Right lobe of liver (tissue), 6 donors: Measurements from ENCODE around the gene OXT. TPM values are rescaled to one million over a fixed set of nuclear protein-coding genes. Genes with fewer than 3 reads are reported as not detected.

Experiments used
- ATAC-seq, 4 donors: fragments of 200-7000 bp; cut with Tn5 transposase; one replicate each; pipeline ENCODE4 v1.9.1; 2020; ENCODE audit warnings: mild to moderate bottlenecking in 4 of 4, moderate library complexity in 4 of 4
- DNase-seq, 3 donors: peaks; one replicate each; pipeline ENCODE4 v3.0.0-alpha.2; 2020
- H3K27ac ChIP-seq, 3 donors: fragments of 200-600 bp; one replicate each; pipeline ENCODE4 v1.8.0; 2022
- H3K27me3 ChIP-seq, 2 donors: fragments of 200-600 bp; one replicate each; pipeline ENCODE4 v1.8.0; 2022
- H3K36me3 ChIP-seq, 4 donors: fragments of 200-600 bp; sonication (generic) in 1 of 4; one replicate each; pipeline versions ENCODE4 v1.5.1 to v1.8.0; 2017 to 2022; ENCODE audit warnings: control low read depth in 1 of 4
- H3K4me1 ChIP-seq, 4 donors: fragments of 200-600 bp; sonication (generic) in 1 of 4; one replicate each; pipeline versions ENCODE4 v1.5.1 to v1.8.0; 2017 to 2022; ENCODE audit warnings: control low read depth in 1 of 4
- H3K4me3 ChIP-seq, 3 donors: fragments of 200-600 bp; one replicate each; pipeline ENCODE4 v1.8.0; 2022
- H3K9me3 ChIP-seq, 4 donors: fragments of 200-600 bp; sonication (generic) in 1 of 4; one replicate each; pipeline versions ENCODE4 v1.5.1 to v1.8.0; 2017 to 2022; ENCODE audit warnings: control low read depth in 1 of 4
- POLR2A ChIP-seq: fragments of 450-650 bp; IDR thresholded peaks from one replicate; pipeline ENCODE4 v1.6.1; 2017; ENCODE audit warnings: antibody characterized with exemption, mild to moderate bottlenecking
- WGBS: methylation state at CpG from one replicate; pipeline ENCODE4 v1.1.6; 2018; ENCODE audit warnings: low coverage, low lambda C conversion rate; ENCODE audit not compliant: insufficient coverage; ENCODE audit errors: missing lambda C conversion rate; 5-methylcytosine and 5-hydroxymethylcytosine counted together
- intact Hi-C, 2 donors: fragments of 100-400 bp; cut with DNase I; formaldehyde crosslinking; loops; one replicate each; pipeline versions ENCODE4 v1.11.2 to v1.14.1; 2022
- total RNA-seq, 6 experiments: library from RNA; depleted of rRNA in 2 of 6; stranded (reverse); fragments of >200 nt in 2 of 6; fragmentation: NEBNext Ultra II Directional in 3 of 6; extraction: Animal tissue kit (Norgen Biotek cat#: 25700) in 3 of 6; gene quantifications; one replicate each; pipeline versions ENCODE4 v1.1.0 to v1.2.4, GENCODE V29; 2016 to 2023
- TF ChIP-seq, protein P1 (sequence below), 4 donors: fragments of 200-600 bp in 3 of 4; fragments of 450-650 bp in 1 of 4; IDR thresholded peaks; one replicate each; pipeline versions ENCODE4 v1.5.1 to v1.8.0; 2016 to 2022; ENCODE audit warnings: antibody characterized with exemption in 4 of 4, mild to moderate bottlenecking in 2 of 4
- donor health status: DM: no; HTN: yes; CAD: no.
- donor health status: DM: no; HTN: no; CAD: no.
- donor health status: DM: no; HTN: no; CAD: no.
- donor health status: DM: no; HTN: yes; CAD: no.
- donor health status: DM: no; HTN: yes; CAD: no.

Gene OXT
- total RNA-seq, 6 experiments from 2014 or later, result 1.8 to 41.2 (median 7.0) TPM

DNA sequence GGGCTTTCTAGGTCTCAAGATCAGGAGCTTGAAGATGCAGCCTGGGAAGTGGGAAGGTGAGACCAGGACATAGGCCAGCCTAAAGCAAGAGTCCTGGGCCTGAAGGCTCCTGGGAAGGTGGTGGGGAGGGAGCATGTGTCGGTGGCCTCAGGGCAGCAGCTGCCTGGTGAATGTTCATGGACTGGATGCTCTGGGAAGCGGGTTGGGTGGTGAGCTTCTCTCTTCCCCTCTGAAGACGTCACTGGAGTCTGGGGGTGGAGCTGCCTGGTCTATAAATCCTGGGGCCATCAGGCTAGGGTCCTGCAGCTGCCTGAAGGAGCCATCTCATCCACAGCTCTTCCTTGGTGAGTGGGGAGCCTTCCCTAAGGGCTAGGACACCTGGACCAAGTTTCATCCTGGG lies 28.1 kb upstream of the OXT start, which contains the start of gene GNRH2:
GNRH2 (plus strand) TSS at position 301 of the 400 bp plus-strand sequence. CDS start 793 bp downstream, outside the sequence.
- peaks cover 0 to 25% (median 5%) of the 10 kb centered on the region in 4 donors for H3K4me1 ChIP-seq
- intact Hi-C loops, result loop anchor here in 1 of 2 donors (10.0 kb wide), 1 partner anchor 71 kb away; no protein-coding TSS in a partner anchor
- H3K27me3 ChIP-seq, result no peaks in the 10 kb centered on the region
- H3K36me3 ChIP-seq, result peaks cover 0 to 13% (median 2%) of the 10 kb centered on the region in 4 donors
- no CpG with 5 or more reads among the region's 3 CpGs for WGBS
- peak within 1 kb of the TSS in 1 of 3 donors; percentile 31 for H3K4me3 ChIP-seq
- peak within 1 kb of the TSS in 2 of 3 donors; percentile 50 to 83 for H3K27ac ChIP-seq
- no peak for DNase-seq
- no peak for TF ChIP-seq POLR2A
- TF ChIP-seq, protein P1, sequence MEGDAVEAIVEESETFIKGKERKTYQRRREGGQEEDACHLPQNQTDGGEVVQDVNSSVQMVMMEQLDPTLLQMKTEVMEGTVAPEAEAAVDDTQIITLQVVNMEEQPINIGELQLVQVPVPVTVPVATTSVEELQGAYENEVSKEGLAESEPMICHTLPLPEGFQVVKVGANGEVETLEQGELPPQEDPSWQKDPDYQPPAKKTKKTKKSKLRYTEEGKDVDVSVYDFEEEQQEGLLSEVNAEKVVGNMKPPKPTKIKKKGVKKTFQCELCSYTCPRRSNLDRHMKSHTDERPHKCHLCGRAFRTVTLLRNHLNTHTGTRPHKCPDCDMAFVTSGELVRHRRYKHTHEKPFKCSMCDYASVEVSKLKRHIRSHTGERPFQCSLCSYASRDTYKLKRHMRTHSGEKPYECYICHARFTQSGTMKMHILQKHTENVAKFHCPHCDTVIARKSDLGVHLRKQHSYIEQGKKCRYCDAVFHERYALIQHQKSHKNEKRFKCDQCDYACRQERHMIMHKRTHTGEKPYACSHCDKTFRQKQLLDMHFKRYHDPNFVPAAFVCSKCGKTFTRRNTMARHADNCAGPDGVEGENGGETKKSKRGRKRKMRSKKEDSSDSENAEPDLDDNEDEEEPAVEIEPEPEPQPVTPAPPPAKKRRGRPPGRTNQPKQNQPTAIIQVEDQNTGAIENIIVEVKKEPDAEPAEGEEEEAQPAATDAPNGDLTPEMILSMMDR (IDR thresholded peaks at IDR 0.05), result no peak
- no peaks in the 10 kb centered on the region for H3K9me3 ChIP-seq
- ATAC-seq, result no peak

DNA sequence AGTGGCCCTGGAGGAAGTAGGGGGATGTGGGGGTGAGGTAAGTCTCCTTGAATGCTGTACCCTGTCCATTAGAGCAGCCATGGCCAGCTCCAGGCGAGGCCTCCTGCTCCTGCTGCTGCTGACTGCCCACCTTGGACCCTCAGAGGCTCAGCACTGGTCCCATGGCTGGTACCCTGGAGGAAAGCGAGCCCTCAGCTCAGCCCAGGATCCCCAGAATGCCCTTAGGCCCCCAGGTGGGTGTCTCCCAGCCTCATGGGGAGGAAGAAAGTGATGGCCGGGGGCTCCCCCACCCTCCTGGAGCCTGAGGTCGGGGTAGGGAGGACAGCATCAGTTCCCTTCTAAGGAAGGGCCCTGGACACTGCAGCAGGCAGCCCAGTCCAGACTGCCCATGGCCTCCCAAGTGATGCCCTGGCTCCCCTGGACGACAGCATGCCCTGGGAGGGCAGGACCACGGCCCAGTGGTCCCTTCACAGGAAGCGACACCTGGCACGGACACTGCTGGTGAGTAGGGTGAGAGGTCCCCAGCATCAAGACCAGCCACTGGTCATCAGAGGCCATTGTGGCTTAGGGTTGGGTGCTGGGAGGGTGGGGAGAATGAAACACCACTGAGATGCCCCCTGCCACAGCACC lies 27.0 kb upstream of the OXT start:
- Histone ChIP-seq H3K36me3 (peaks cover 0 to 21% (median 9%) of the 10 kb centered on the region in 4 donors), H3K4me1 (peaks cover 0 to 27% (median 5%) of the 10 kb centered on the region in 4 donors), H3K27me3 (no peaks in the 10 kb centered on the region), H3K4me3 (no peak overlapping the region), H3K27ac (no peak overlapping the region), H3K9me3 (no peaks in the 10 kb centered on the region)
- no peak for DNase-seq
- intact Hi-C loops, result loop anchor here in 1 of 2 donors (10.0 kb wide), 1 partner anchor 70 kb away; no protein-coding TSS in a partner anchor
- no CpG with 5 or more reads among the region's 8 CpGs for WGBS
- TF ChIP-seq, protein P1 (IDR thresholded peaks at IDR 0.05), result no peak
- no peak for TF ChIP-seq POLR2A
- ATAC-seq, result no peak

DNA sequence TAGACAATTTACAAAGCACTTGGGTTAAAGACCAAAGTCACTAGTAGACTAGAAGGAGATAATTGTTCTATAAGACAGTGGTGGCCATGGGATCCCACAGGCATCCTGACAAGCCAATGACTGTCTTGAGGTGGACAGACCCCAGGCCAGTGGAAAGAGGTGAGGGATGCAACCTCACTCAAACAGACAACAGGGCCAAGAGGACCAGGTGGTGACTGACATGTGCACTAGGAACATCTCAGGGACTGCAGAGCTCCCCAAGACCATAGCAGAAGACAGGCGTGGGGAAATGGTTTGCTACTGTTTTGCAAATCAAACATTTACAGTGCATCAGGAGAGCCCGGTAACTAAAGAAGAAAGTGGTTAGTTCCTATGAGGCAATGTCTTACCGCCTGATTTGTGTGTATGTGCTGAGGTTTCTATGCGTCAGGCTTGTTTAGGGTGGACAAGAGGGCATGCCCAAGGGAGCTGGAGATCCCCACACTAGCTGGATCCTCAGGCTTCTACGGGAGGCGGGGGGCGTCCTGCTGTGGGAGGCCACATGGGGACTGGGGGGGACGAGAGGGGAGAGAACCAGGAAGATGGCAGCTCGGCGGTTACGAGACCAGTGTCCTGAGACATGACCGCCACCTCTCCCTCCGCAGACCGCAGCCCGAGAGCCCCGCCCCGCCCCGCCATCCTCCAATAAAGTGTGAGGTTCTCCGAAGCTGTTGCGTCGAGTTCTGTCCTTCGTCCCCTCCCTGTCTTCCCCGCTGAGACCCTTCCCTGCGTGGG lies 26.2 kb upstream of the OXT start:
- ATAC-seq (peak; percentile 60 to 76 (median 71)), DNase-seq (peak in 1 of 3 donors; percentile 90)
- intact Hi-C loops, result loop anchor here in 1 of 2 donors (10.0 kb wide), 1 partner anchor 70 kb away; no protein-coding TSS in a partner anchor
- 8% methylated on average over 6 of the region's 24 CpGs for WGBS
- Histone ChIP-seq H3K36me3 (peaks cover 0 to 26% (median 12%) of the 10 kb centered on the region in 4 donors), H3K27ac (peak overlapping the region; percentile 63 to 86 (median 77)), H3K27me3 (no peaks in the 10 kb centered on the region), H3K9me3 (no peaks in the 10 kb centered on the region), H3K4me3 (peak overlapping the region; percentile 81 to 98 (median 86)), H3K4me1 (peaks cover 0 to 27% (median 5%) of the 10 kb centered on the region in 4 donors)
- TF ChIP-seq, protein P1 (IDR thresholded peaks at IDR 0.05), result no peak
- no peak for TF ChIP-seq POLR2A

DNA sequence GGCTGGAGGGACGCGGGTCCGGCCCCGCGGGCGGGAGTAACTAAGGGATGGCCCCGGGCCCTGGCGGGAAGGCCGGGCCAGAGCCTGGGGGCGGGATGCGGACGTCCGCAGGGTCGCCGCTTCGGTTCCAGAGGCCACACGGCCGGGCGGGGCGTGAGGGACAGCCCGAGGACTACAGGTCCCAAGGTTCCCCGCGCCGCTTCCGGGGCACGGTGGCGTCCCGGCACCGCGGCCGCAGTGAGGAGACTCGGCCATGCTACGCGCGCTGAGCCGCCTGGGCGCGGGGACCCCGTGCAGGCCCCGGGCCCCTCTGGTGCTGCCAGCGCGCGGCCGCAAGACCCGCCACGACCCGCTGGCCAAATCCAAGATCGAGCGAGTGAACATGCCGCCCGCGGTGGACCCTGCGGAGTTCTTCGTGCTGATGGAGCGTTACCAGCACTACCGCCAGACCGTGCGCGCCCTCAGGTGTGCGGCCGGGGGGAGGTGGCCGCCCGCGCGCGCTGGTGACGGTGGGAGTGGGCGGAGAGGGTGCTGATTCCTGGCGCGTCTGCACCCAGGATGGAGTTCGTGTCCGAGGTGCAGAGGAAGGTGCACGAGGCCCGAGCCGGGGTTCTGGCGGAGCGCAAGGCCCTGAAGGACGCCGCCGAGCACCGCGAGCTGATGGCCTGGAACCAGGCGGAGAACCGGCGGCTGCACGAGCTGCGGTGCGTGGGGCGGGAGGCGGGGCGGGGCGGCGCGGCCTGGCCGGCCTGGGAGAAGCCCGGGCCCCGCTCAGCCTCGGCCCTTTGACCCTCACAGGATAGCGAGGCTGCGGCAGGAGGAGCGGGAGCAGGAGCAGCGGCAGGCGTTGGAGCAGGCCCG lies 25.4 kb upstream of the OXT start, which contains the start of gene MRPS26:
MRPS26 (plus strand) TSS at position 237 of the 861 bp plus-strand sequence; CDS start at position 254, 17 bp downstream.
- TF ChIP-seq POLR2A, result peak; percentile 83
- TF ChIP-seq, protein P1 (IDR thresholded peaks at IDR 0.05), result no peak
- Histone ChIP-seq H3K27ac (peak within 1 kb of the TSS; percentile 63 to 86 (median 77)), H3K4me1 (peaks cover 0 to 27% (median 5%) of the 10 kb centered on the region in 4 donors), H3K4me3 (peak within 1 kb of the TSS; percentile 81 to 98 (median 86)), H3K9me3 (no peaks in the 10 kb centered on the region), H3K27me3 (no peaks in the 10 kb centered on the region), H3K36me3 (peaks cover 0 to 26% (median 12%) of the 10 kb centered on the region in 4 donors)
- DNase-seq, result peak; percentile 95 to 96 (median 95)
- ATAC-seq, result peak; percentile 81 to 93 (median 87)
- WGBS, result 0% methylated on average over 10 of the region's 104 CpGs
- intact Hi-C loops, result loop anchor here in 1 of 2 donors (10.0 kb wide), 1 partner anchor 69 kb away; no protein-coding TSS in a partner anchor
